PC-3 (cell line): ENCODE results near the gene GRB2.

Source experiments
- CTCF ChIP-seq: fragments of 300-600 bp; sonication (generic); conservative IDR thresholded peaks from 2 replicates; pipeline ENCODE4 v1.5.1; 2017; ENCODE audit warnings: antibody characterized with exemption, low read depth, mild to moderate bottlenecking, low read length
- EZH2 ChIP-seq: fragments of 300-600 bp; sonication (generic); IDR thresholded peaks from one replicate; pipeline ENCODE4 v1.6.1; 2017; ENCODE audit warnings: antibody characterized with exemption, mild to moderate bottlenecking, low read length; ENCODE audit not compliant: unreplicated experiment
- EZH2phosphoT487 ChIP-seq: fragments of 300-600 bp; sonication (generic); IDR thresholded peaks from 2 replicates; pipeline ENCODE4 v1.6.1; 2018; ENCODE audit warnings: mild to moderate bottlenecking, antibody characterized with exemption, low read length, borderline replicate concordance

DNA sequence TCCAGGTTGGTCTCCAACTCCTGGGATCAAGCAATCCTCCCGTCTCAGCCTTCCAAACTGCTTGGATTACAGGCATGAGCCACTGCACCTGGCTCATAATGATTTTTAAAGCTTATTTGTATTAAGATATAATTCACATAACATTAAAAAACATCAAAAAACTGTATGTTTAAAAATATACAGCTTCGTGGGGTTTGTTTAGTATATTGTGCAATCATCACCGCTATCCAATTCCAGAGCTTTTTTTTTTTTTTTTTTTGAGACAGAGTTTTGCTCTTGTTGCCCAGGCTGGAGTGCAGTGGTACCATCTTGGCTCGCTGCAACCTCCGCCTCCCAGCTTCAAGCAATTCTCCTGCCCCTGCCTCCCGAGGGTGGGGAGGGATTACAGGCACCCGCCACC is 105.2 kb downstream of the GRB2 start:
- no peak for TF ChIP-seq CTCF
- TF ChIP-seq EZH2: no peak
- TF ChIP-seq EZH2phosphoT487: no peak
